DMS79 treated with DMSO at 0.1 percent for 48 hours (cell line): Measurements from ENCODE around the gene IER5.

ENCODE experiments used
- DNase-seq: peaks from one replicate; lab custom pipeline; 2025; lab: John Stamatoyannopoulos, UW

Gene IER5

DNA sequence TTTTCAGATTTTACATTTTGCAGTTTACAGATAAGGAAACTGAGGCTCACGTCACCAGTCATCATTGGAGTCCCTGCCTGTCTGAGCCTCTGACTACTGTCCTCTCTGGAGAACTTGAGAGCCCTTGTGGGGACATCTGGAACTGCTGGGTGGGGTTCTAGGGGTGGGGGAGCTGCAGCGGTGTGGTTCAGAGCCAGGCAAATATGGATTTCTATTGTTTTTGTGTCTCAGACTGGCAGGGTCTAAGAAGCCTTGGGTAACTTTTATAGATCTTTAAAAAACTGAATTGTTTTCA, 46.9 kb downstream of the IER5 start:
- DNase-seq: no peak

DNA sequence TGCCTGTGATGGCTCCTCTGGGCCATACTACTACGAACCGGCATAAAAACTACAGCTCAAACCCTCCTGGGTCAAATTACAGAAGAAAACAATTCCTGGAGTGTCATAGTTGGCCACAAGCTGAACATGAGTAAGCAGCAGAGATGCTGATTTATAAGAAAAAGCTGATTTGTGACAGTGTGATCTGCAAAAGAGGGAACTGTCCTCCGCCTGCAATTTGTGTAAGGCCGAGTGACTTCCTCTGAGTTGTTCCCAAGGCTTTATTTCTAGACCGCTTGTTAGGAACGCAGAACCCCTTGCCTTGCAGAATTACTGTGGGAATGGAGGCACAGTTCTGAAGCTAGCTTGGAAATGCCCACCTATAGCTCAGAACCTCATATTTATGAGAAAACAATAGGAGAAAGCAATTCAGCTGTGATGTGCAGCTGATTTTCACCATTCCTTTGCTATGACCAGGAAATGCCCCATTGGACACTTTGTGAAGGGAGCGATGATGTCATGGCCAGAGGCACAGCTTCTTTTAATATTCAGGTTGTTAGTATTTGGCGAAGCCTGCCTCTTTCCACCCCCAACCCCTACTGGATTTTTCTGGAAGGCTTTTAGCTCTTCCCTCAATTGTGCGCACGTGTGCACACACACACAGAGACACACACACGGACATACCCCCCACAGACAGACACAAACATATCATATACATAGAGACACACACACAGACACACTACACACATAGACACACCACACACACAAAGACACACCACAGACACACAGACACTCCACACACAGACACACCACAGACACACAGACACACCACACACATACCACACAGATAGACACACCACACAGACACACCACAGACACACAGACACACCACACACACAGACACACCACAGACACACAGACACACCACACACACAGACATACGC, 47.6 kb downstream of the IER5 start:
- DNase-seq: no peak

DNA sequence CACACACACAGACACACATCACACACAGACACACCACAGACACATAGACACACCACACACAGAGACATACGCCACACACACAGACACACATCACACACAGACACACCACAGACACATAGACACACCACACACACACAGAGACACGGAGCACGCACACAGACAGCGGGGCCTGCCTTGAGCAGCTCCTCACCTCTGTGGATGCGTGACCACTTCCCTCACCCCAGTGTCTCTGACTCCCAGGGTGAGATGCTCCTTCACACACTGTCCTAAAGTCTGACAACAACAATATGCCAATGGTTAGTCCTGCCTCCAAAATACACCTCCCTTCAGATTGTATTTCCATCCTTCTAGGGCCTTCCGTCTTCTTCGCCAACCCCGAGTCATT, 48.2 kb downstream of the IER5 start:
- no peak for DNase-seq

DNA sequence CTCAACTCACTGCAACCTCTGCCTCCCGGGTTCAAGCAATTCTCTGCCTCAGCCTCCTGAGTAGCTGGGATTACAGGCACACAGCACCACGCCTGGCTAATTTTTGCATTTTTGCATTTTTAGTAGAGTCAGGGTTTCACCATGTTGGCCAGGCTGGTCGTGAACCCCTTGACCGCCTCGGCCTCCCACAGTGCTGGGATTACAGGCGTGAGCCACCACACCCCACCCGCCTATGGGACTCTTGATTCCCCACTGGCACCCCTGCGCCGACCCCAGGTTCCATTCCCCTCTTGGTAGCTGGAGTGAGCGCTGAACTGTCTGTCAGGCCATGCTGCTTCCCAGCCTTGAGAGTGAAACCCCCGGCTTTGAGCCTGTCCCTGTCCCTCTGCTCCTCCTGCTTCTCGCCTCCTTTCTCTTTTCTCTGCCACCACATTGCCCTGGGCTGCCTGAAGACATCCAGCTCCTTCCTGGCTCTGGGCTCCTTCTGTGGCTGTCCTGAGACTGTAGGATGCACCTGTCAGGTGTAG, 48.8 kb downstream of the IER5 start:
- DNase-seq: no peak

DNA sequence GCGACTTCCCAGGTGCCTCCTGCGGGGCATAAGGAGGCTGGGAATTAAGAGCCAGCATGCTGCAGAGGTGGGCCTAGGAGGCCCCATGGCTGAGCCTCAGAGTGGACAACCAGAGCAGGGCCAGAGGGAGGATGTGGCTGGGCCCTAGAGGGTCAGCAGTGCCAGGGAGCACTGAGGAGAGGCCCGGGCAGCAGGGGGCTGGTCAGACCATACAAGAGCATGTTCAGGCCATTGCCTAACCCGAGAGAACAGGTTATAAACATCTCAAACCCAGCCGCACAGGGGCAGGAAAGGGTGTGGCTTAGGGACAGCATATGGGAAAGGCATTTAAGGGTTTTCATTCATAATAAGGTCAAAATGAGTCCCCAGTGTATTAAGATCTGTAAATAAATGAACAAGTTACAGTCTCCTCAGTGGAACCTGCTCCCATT, 51.1 kb downstream of the IER5 start:
- no peak for DNase-seq

DNA sequence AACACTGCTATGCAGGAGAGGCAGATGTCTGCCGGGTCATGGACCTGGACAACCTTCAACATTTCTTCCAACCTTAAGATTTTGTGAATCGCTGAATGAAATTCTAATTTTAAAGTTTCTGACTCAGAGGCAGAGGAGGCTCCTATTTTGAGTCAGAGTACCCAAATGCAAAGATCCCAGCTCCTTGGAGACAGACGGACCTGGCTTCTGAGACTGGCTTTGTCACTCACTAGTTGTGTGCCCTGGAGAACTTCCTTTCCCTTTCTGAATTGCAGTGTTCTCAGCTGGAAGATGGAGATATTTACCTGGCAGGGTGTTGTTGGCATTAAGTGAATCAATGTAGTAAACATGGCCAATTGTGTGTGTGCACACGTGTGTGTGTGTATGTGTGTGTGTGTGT, 51.9 kb downstream of the IER5 start:
- DNase-seq: no peak

DNA sequence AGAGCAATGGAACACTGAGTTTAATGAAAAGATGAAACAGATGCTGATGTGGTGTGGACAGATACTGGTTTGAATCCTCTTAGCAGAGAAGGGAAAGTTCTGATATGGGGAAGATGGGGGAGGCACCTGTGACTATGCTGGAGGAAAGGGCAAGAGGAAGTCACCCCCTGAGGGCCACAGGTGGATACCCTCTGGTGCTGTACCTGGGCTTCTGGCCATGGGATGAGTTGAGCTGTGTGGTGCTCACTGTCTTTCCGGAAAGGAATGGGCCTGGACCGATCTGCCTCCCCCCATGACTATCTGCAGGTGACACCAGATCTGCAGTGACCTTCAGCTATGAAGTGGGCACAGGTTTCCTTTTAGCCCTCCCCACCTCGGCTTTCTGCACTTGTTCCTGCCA, 52.4 kb downstream of the IER5 start:
- no peak for DNase-seq

DNA sequence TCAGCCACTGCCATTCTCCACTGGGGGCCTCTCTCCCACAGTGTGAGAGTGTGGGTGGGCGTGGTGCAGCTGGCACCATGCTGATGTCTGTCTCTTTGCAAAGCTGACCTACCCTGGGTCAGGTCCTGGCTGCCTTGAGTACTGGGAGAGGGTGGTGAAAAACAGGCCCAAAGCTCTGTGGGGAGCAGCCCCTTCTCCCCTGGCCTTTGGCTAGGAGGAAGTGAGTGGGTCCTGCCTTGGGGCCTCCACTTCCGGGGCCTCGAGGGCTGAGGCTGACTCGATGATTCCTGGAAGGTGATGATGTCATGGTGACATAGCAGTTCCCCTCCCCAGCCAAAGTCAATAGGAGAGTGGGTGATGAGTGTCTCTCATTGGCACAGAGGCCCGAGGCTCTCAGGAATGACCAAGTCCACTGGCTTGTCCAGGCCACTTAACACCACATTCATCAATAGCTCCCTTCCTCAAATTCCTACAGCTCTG, 53.0 kb downstream of the IER5 start:
- no peak for DNase-seq
